GM19372 (cell line): ENCODE results near the gene ZNF574.
A peak's percentile ranks its signal among the peaks of the same experiment; 100 is the strongest.

Experiments
- ATAC-seq: cut with Tn5 transposase; IDR thresholded peaks from one replicate; pipeline ENCODE4 v1.9.1; 2021; ENCODE audit warnings: mild to moderate bottlenecking, low read depth, moderate library complexity; ENCODE audit not compliant: unreplicated experiment

Gene ZNF574

GRCh38 chr19:42121036-42121621 lies 45.2 kb downstream of the ZNF574 start:
- no peak for ATAC-seq

GRCh38 chr19:42121656-42122069 lies 45.7 kb downstream of the ZNF574 start:
- ATAC-seq, result no peak

DNA sequence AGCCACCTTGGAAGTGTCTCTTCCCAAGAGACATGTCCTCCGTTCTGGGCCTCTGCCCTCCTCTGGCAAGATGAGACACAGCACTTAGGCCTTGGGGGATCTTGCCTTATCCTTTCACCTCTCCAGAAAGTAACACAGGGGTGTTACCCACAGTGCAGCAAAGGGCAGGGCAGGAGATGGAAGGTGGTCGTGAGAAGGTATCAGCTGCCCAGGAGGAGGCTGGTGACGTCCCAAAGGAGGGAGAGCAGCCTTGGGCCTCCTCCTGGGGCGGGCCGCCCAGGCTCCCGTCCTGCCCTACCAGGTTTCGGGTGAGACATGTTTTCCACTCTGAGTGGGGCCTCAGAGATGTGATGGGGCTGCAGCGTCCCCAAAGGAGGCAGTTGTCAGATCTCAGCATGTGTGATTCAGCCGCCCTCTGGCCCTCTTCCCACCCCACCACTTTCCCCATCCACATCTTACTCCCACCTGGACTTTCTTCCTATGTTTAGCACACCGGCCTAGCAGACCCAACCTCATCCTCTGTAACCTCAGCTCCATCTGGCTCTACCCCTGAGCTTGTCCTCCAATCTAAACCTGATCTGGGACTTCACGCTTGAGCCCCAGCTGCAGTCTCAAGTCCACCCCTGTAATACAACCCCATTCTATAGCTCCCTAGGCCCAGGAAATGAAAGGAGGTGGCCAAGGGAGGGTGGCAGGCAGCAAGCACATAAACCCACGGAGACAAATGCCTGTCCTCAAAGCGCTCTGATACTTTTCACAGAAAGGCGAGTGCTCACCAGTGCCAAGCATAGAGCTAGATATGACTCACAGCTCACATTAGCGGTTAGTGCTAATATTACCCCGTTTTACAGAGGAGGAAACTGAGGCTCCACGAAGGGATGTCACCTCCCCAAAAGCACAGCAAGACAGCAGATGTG lies 47.0 kb downstream of the ZNF574 start:
- no peak for ATAC-seq

- ATAC-seq, result no peak
Measured at GRCh38 chr19:42123765-42124164, 47.8 kb downstream of the ZNF574 start.

- ATAC-seq, result no peak
Measured at GRCh38 chr19:42124386-42124901, 48.5 kb downstream of the ZNF574 start.

GRCh38 chr19:42125536-42125935 lies 49.6 kb downstream of the ZNF574 start:
- no peak for ATAC-seq

GRCh38 chr19:42126574-42126973 lies 50.6 kb downstream of the ZNF574 start:
- no peak for ATAC-seq

GRCh38 chr19:42129399-42130253 lies 53.7 kb downstream of the ZNF574 start:
- ATAC-seq, result peak; percentile 48

GRCh38 chr19:42130254-42130573 lies 54.2 kb downstream of the ZNF574 start:
- ATAC-seq, result no peak
